Heart left ventricle (tissue), 16 donors: Measurements from ENCODE around the gene UMPS. TPM values are rescaled to one million over a fixed set of nuclear protein-coding genes. Genes with fewer than 3 reads are reported as not detected.

Experiments used
- ATAC-seq, 4 donors: fragments of 200-7000 bp; cut with Tn5 transposase; one replicate each; pipeline ENCODE4 v1.9.1; 2020 to 2022; ENCODE audit warnings: moderate library complexity in 4 of 4, mild to moderate bottlenecking in 3 of 4, moderate number of reproducible peaks in 1 of 4
- DNase-seq, 5 donors: peaks; one replicate each; pipeline ENCODE4 v3.0.0-alpha.2; 2020
- H3K27ac ChIP-seq, 12 donors: fragments of 200-600 bp; sonication (generic) in 4 of 12; one replicate each; pipeline versions ENCODE4 v1.5.0 to v1.8.0; 2016 to 2022; ENCODE audit warnings: mild to moderate bottlenecking in 2 of 12
- H3K27me3 ChIP-seq, 9 donors: fragments of 200-600 bp; sonication (generic) in 2 of 9; one replicate each; pipeline versions ENCODE4 v1.5.1 to v1.8.0; 2016 to 2022; ENCODE audit warnings: mild to moderate bottlenecking in 3 of 9
- H3K36me3 ChIP-seq, 9 donors: fragments of 200-600 bp; sonication (generic) in 2 of 9; one replicate each; pipeline versions ENCODE4 v1.5.0 to v1.8.0; 2018 to 2022; ENCODE audit warnings: mild to moderate bottlenecking in 2 of 9
- H3K4me1 ChIP-seq, 12 donors: fragments of 200-600 bp; sonication (generic) in 4 of 12; one replicate each; pipeline versions ENCODE4 v1.5.0 to v1.8.0; 2016 to 2022; ENCODE audit warnings: mild to moderate bottlenecking in 3 of 12
- H3K4me3 ChIP-seq, 12 donors: fragments of 200-600 bp; sonication (generic) in 4 of 12; one replicate each; pipeline versions ENCODE4 v1.5.0 to v1.8.0; 2017 to 2022; ENCODE audit warnings: mild to moderate bottlenecking in 9 of 12, moderate library complexity in 4 of 12
- H3K9me3 ChIP-seq, 12 donors: fragments of 200-600 bp; sonication (generic) in 4 of 12; one replicate each; pipeline versions ENCODE4 v1.5.0 to v1.8.0; 2016 to 2022; ENCODE audit warnings: mild to moderate bottlenecking in 1 of 12
- POLR2A ChIP-seq, 2 donors: fragments of 450-650 bp; IDR thresholded peaks; one replicate each; pipeline ENCODE4 v1.6.1; 2017; ENCODE audit warnings: antibody characterized with exemption in 2 of 2, mild to moderate bottlenecking in 2 of 2, moderate library complexity in 2 of 2
- WGBS, 4 donors: extraction: QIAGEN DNeasy Blood & Tissue Kit in 2 of 4; methylation state at CpG; one replicate each; pipeline versions ENCODE4 v1.1.5 to v1.1.7; 2013 to 2018; 5-methylcytosine and 5-hydroxymethylcytosine counted together
- intact Hi-C, 10 donors: fragments of 100-400 bp; cut with DNase I; formaldehyde crosslinking; loops; one replicate each; pipeline versions ENCODE4 v1.11.1 to v1.14.2; 2022
- polyA plus RNA-seq, 2 donors: library from polyadenylated mRNA; stranded (reverse); fragments of 200-250 nt; gene quantifications; one replicate each; pipeline ENCODE4 v1.2.3, GENCODE V29; 2013
- total RNA-seq, 9 donors: library from RNA; depleted of rRNA in 2 of 9; stranded (reverse); fragments of >200 nt in 2 of 9; fragmentation: NEBNext Ultra II Directional in 3 of 9; extraction: Animal tissue kit (Norgen Biotek cat#: 25700) in 3 of 9; gene quantifications; one replicate each; pipeline versions ENCODE4 v1.1.0 to v1.2.4, GENCODE V29; 2016 to 2023
- TF ChIP-seq, protein P1 (sequence below), 12 donors: fragments of 200-600 bp; sonication (generic) in 4 of 12; IDR thresholded peaks; one replicate each; pipeline versions ENCODE4 v1.5.0 to v1.8.0; 2018 to 2022; ENCODE audit warnings: antibody characterized with exemption in 12 of 12, mild to moderate bottlenecking in 5 of 12
- donor health status: ischemic (EF 13 %, LVEDD 7.1; RV severe dilation, severe dysfunction).
- donor health status: healthy with polysubstance abuse.
- donor health status: DM: no; HTN: yes; CAD: no.
- donor health status: DM: no; HTN: no; CAD: no.
- donor health status: ischemic (EF 25% LVEDD 6.9; RV normal size, moderate dysfunction).
- donor health status: ischemic (EF 25% LVEDD 5.7; RV mildly dilated, moderate dysfunction).
- donor health status: healthy.
- donor health status: DM: yes; HTN: yes; CAD: no.
- donor health status: ischemic (EF 35%, LVEDD 5.7; RV mildly dilated, moderate dysfunction).
- donor health status: nonischemic (EF 11% LVEDD 7.7; RV severe dilation, severe dysfunction).
- donor health status: DM: yes; HTN: yes; CAD: no.
- donor health status: PGD.
- donor health status: ischemic (EF 29% LVEDD 5.4; RV normal size, mild dysfunction).
- donor health status: nonischemic (EF 23%, LVEDD 6.1; RV moderate dilation, normal function).

Gene UMPS
- total and polyA plus RNA-seq, 11 donors, result 2.3 to 15.9 (median 7.1) TPM

DNA sequence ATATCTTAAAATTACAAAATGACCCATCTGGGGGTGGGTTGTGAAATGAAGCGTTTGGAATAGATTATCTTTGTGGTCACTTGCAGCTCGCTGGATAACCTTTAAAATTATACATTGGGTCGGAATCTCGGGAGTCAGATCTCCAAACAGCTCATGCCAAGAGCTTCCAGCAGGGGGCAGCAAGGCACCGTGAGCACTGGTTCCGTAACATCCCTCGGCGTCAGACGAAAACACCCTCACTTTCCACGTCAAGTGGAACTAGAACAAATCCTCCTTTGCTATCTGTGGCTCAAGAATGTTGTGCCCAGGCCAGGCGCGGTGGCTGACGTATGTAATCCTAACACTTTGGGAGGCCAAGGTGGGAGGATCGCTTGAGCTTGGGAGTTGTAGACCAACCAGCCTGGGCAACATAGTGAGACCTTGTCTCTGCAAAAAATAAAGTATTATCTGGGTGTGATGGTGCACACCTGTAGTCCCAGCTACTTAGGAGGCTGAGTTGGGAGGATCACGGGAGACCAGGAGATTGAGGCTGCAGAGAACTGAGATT, 31.1 kb downstream of the UMPS start:
- DNase-seq, result peak; percentile 84 to 92 (median 87)
- peak overlapping the region in 9 of 12 donors; percentile 12 to 73 (median 51) for H3K27ac ChIP-seq
- peak in 1 of 2 donors; percentile 24 for TF ChIP-seq POLR2A (IDR thresholded peaks at IDR 0.05)
- TF ChIP-seq, protein P1, sequence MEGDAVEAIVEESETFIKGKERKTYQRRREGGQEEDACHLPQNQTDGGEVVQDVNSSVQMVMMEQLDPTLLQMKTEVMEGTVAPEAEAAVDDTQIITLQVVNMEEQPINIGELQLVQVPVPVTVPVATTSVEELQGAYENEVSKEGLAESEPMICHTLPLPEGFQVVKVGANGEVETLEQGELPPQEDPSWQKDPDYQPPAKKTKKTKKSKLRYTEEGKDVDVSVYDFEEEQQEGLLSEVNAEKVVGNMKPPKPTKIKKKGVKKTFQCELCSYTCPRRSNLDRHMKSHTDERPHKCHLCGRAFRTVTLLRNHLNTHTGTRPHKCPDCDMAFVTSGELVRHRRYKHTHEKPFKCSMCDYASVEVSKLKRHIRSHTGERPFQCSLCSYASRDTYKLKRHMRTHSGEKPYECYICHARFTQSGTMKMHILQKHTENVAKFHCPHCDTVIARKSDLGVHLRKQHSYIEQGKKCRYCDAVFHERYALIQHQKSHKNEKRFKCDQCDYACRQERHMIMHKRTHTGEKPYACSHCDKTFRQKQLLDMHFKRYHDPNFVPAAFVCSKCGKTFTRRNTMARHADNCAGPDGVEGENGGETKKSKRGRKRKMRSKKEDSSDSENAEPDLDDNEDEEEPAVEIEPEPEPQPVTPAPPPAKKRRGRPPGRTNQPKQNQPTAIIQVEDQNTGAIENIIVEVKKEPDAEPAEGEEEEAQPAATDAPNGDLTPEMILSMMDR (IDR thresholded peaks at IDR 0.05), result peak; percentile 95 to 98 (median 97)
- H3K4me1 ChIP-seq, result peaks cover 0 to 18% (median 9%) of the 10 kb centered on the region in 12 donors
- WGBS, 4 donors, result 8 to 14% (median 12%) methylated on average over 10 to 15 of the region's 15 CpGs
- H3K27me3 ChIP-seq, result no peaks in the 10 kb centered on the region
- intact Hi-C loops, result loop anchor here (1.0 to 10.0 kb wide), 5 partner anchors 139 to 403 kb away; no protein-coding TSS in a partner anchor
- ATAC-seq, result peak; percentile 90 to 93 (median 92)
- no peaks in the 10 kb centered on the region for H3K9me3 ChIP-seq
- peaks cover 2 to 43% (median 35%) of the 10 kb centered on the region in 9 donors for H3K36me3 ChIP-seq
- H3K4me3 ChIP-seq, result peak overlapping the region in 1 of 12 donors; percentile 18

DNA sequence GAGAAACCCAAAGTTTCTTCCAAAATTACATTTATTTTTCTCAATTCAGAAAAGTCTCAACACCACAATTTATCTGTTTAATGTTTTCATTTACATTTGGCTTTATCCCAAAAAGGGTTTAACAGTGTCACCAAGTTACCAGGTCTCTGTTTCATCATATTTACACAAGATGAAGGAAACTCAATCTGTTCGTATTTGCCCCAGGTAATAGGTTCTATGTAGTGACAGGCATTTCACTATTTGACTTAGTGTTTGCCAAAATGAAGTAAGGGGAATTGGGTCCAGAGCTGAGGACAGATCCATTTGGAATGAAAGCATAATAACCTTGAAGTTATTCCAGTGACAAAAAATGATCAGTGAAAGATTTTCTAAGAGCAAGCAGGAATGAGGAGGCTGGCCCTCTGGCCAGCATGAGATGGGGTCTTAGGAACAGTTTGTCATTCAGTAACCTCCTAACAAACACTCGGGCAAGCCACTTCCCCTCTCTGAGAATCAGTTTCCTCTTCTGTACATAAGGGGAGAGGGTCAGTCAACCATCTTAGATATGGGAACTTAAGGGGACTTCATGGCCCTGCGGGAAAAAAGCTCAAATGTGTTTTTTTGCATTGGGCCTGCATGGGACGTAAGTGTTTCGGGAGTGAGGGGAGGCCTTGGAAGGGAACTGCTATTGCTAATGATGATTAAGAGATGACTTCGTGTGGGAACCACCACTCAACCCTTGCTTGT, 31.8 kb downstream of the UMPS start:
- H3K36me3 ChIP-seq, result peaks cover 2 to 51% (median 43%) of the 10 kb centered on the region in 9 donors
- H3K4me3 ChIP-seq, result no peak overlapping the region
- no peaks in the 10 kb centered on the region for H3K9me3 ChIP-seq
- intact Hi-C loops, result loop anchor here (1.0 to 10.0 kb wide), 6 partner anchors 135 to 403 kb away; no protein-coding TSS in a partner anchor
- peak overlapping the region in 9 of 12 donors; percentile 12 to 73 (median 51) for H3K27ac ChIP-seq
- no peak for ATAC-seq
- DNase-seq, result no peak
- TF ChIP-seq, protein P1 (IDR thresholded peaks at IDR 0.05), result no peak
- no peak for TF ChIP-seq POLR2A (IDR thresholded peaks at IDR 0.05)
- peaks cover 0 to 18% (median 9%) of the 10 kb centered on the region in 12 donors for H3K4me1 ChIP-seq
- 76 to 88% (median 82%) methylated on average over 6 of the region's 6 CpGs for WGBS, 4 donors
- no peaks in the 10 kb centered on the region for H3K27me3 ChIP-seq

DNA sequence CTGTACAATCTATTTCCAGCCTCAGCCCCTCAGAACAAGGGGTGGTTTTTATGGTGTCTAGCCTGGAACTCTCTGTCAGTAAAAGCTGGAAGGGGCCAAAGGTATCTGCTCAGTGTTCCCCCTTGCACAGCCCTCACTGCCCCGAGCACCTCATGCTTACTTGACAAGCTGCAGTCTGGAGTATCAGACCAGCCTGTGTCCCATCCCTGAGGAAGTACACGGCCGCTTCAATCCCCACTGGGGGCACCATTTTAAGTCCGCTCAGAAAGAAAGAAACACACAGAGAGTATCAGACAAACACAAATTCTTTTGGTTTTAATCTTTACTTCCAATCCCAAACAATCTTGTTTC, 32.4 kb downstream of the UMPS start:
- intact Hi-C loops, result loop anchor here in 4 of 10 donors (2.0 to 10.0 kb wide), 4 partner anchors 134 to 402 kb away; no protein-coding TSS in a partner anchor
- DNase-seq, result no peak
- H3K9me3 ChIP-seq, result no peaks in the 10 kb centered on the region
- TF ChIP-seq, protein P1 (IDR thresholded peaks at IDR 0.05), result no peak
- no peak for TF ChIP-seq POLR2A (IDR thresholded peaks at IDR 0.05)
- peaks cover 0 to 18% (median 9%) of the 10 kb centered on the region in 12 donors for H3K4me1 ChIP-seq
- H3K27me3 ChIP-seq, result no peaks in the 10 kb centered on the region
- WGBS, 4 donors, result 79 to 86% (median 82%) methylated on average over 4 of the region's 4 CpGs
- peaks cover 2 to 57% (median 48%) of the 10 kb centered on the region in 9 donors for H3K36me3 ChIP-seq
- peak overlapping the region in 3 of 12 donors; percentile 47 to 73 (median 59) for H3K27ac ChIP-seq
- no peak overlapping the region for H3K4me3 ChIP-seq
- no peak for ATAC-seq

DNA sequence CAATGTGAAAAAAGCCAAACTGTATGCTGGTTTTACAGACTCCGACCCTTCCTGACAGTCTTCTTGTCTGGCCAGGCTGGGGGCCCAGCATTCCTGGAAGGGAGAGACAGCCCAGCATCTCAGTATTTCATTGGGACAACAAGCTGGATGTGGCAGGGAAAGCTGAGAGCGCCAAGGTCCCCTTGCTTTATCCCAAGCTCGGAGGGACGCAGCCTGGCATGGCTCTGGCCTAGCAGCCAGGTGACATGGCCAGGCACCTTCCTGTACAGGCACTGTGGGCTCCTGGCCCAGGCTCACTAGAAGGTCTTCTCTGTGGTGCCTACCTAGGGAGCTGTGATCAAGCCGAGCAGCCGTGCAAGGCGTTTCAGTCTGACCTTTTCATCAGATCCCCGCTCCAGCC, 33.0 kb downstream of the UMPS start:
- intact Hi-C loops, result loop anchor here in 4 of 10 donors (2.0 to 10.0 kb wide), 4 partner anchors 134 to 402 kb away; no protein-coding TSS in a partner anchor
- 90 to 95% (median 91%) methylated on average over 7 to 8 of the region's 8 CpGs for WGBS, 4 donors
- DNase-seq, result no peak
- Histone ChIP-seq H3K36me3 (peaks cover 2 to 62% (median 54%) of the 10 kb centered on the region in 9 donors), H3K9me3 (no peaks in the 10 kb centered on the region), H3K27me3 (no peaks in the 10 kb centered on the region), H3K27ac (no peak overlapping the region), H3K4me1 (peaks cover 0 to 18% (median 9%) of the 10 kb centered on the region in 12 donors), H3K4me3 (no peak overlapping the region)
- no peak for ATAC-seq
- TF ChIP-seq, protein P1 (IDR thresholded peaks at IDR 0.05), result no peak
- TF ChIP-seq POLR2A (IDR thresholded peaks at IDR 0.05), result no peak
